T-helper 1 cell (primary cell): Measurements from ENCODE around the gene PFKFB3.
"Not testable (repeated sequence)": the region's sequence is repeated elsewhere in the genome, so short reads cannot be mapped to it uniquely, and the experiment has no call there.

Experiments used
- DNase-seq, 5 donors: peaks; one replicate each; pipeline ENCODE4 v3.0.0-alpha.2; 2012 to 2020

The PFKFB3 gene

GRCh38 chr10:6239213-6239991, 36.7 kb downstream of the PFKFB3 start:
- peak in 3 of 5 donors; percentile 8 to 79 (median 21) for DNase-seq

GRCh38 chr10:6240254-6240653, 37.5 kb downstream of the PFKFB3 start:
- no peak for DNase-seq

GRCh38 chr10:6242089-6242488, 39.4 kb downstream of the PFKFB3 start:
- DNase-seq: no peak

GRCh38 chr10:6244510-6244909, 41.8 kb downstream of the PFKFB3 start:
- no peak for DNase-seq

- no peak for DNase-seq
These were observed 44.4 kb downstream of the PFKFB3 start for GRCh38 chr10:6247041-6247712.

GRCh38 chr10:6248908-6249307, 46.2 kb downstream of the PFKFB3 start:
- not testable (repeated sequence) for DNase-seq

- DNase-seq: no peak
These were observed 47.0 kb downstream of the PFKFB3 start for GRCh38 chr10:6249698-6250097.

- no peak for DNase-seq
These were observed 48.0 kb downstream of the PFKFB3 start for GRCh38 chr10:6250745-6251144.

GRCh38 chr10:6254201-6254600, 51.5 kb downstream of the PFKFB3 start:
- no peak for DNase-seq

GRCh38 chr10:6255548-6256061, 52.9 kb downstream of the PFKFB3 start:
- no peak for DNase-seq

GRCh38 chr10:6256439-6256838, 53.7 kb downstream of the PFKFB3 start:
- DNase-seq: no peak

GRCh38 chr10:6259153-6259552, 56.4 kb downstream of the PFKFB3 start:
- DNase-seq: no peak

- no peak for DNase-seq
These were observed 58.1 kb downstream of the PFKFB3 start for GRCh38 chr10:6260843-6261242.

GRCh38 chr10:6267941-6268340, 65.2 kb downstream of the PFKFB3 start:
- DNase-seq: no peak

- DNase-seq: no peak
These were observed 66.7 kb downstream of the PFKFB3 start for GRCh38 chr10:6269432-6269831.

GRCh38 chr10:6269953-6270867, 67.5 kb downstream of the PFKFB3 start:
- peak; percentile 22 to 89 (median 50) for DNase-seq

- DNase-seq: no peak
These were observed 68.2 kb downstream of the PFKFB3 start for GRCh38 chr10:6270951-6271350.

- no peak for DNase-seq
These were observed 68.9 kb downstream of the PFKFB3 start for GRCh38 chr10:6271663-6272062.

GRCh38 chr10:6272126-6272525, 69.4 kb downstream of the PFKFB3 start:
- no peak for DNase-seq

- no peak for DNase-seq
These were observed 70.6 kb downstream of the PFKFB3 start for GRCh38 chr10:6273351-6273750.

- no peak for DNase-seq
These were observed 71.3 kb downstream of the PFKFB3 start for GRCh38 chr10:6274040-6274439.

- no peak for DNase-seq
These were observed 71.8 kb downstream of the PFKFB3 start for GRCh38 chr10:6274484-6274883.
